T-helper 1 cell treated with Interleukin-12 subunit alpha and Interleukin-12 subunit beta and Interleukin-4 antibody, amounts not matched to agents 30 ng/mL and 1 ng/mL, for 36 hours (primary cell): Measurements from ENCODE around the gene POLQ. TPM values are rescaled to one million over a fixed set of nuclear protein-coding genes. Genes with fewer than 3 reads are reported as not detected.
"Not testable (repeated sequence)": the region's sequence is repeated elsewhere in the genome, so short reads cannot be mapped to it uniquely, and the experiment has no call there.

Source experiments
- intact Hi-C: fragments of 100-400 bp; cut with micrococcal nuclease; formaldehyde crosslinking; loops from one replicate; pipeline ENCODE4 v1.15.1; 2024
- total RNA-seq: library from RNA; stranded (reverse); gene quantifications from 2 replicates; pipeline ENCODE4 v1.2.3, GENCODE V29; 2022

The POLQ gene
- total RNA-seq = 24.6 and 27.1 TPM in 2 replicates

- intact Hi-C loops = loop anchor here (1.0 to 10.0 kb wide), 26 partner anchors 114 to 1943 kb away; partner anchors contain the start of genes DTX3L, EAF2, FAM162A and GOLGB1
Measured at GRCh38 chr3:121545574-121546455, at the start of gene POLQ. Gene POLQ (minus strand): TSS chr3:121545988. CDS start chr3:121545877, 111 bp downstream.

GRCh38 chr3:121594850-121595249 is 49.1 kb upstream of the POLQ start:
- intact Hi-C loops = no loop called here

GRCh38 chr3:121593806-121594205 is 48.0 kb upstream of the POLQ start:
- intact Hi-C loops = not testable (repeated sequence)

- intact Hi-C loops = no loop called here
Measured at GRCh38 chr3:121592856-121593702, 47.3 kb upstream of the POLQ start, which contains the start of gene FBXO40. Gene FBXO40 (plus strand): TSS chr3:121593379. CDS start chr3:121620576, 27,197 bp downstream.

- intact Hi-C loops = no loop called here
Measured at GRCh38 chr3:121584418-121584817, 38.6 kb upstream of the POLQ start.

GRCh38 chr3:121581691-121582090 is 35.9 kb upstream of the POLQ start:
- intact Hi-C loops = no loop called here

GRCh38 chr3:121574449-121574848 is 28.7 kb upstream of the POLQ start:
- intact Hi-C loops = no loop called here

- intact Hi-C loops = no loop called here
Measured at GRCh38 chr3:121567649-121568048, 21.9 kb upstream of the POLQ start, which contains the start of gene ARGFX. Gene ARGFX (plus strand): TSS chr3:121567949. CDS start chr3:121570714, 2,765 bp downstream.

GRCh38 chr3:121566773-121567172 is 21.0 kb upstream of the POLQ start:
- intact Hi-C loops = no loop called here

GRCh38 chr3:121562148-121562547 is 16.4 kb upstream of the POLQ start:
- intact Hi-C loops = no loop called here

GRCh38 chr3:121557426-121557934 is 11.7 kb upstream of the POLQ start:
- intact Hi-C loops = no loop called here

- intact Hi-C loops = no loop called here
Measured at GRCh38 chr3:121552797-121553196, 7.0 kb upstream of the POLQ start.

- intact Hi-C loops = no loop called here
Measured at GRCh38 chr3:121552379-121552778, 6.6 kb upstream of the POLQ start.

- intact Hi-C loops = loop anchor here (2.0 to 10.0 kb wide), 2 partner anchors 986 to 1200 kb away; partner anchors contain the start of gene LRRC58
Measured at GRCh38 chr3:121545049-121545573, 677 bp downstream of the POLQ start.

- intact Hi-C loops = loop anchor here (10.0 kb wide), 1 partner anchor 1198 kb away; the partner anchor contains the start of gene LRRC58
Measured at GRCh38 chr3:121542924-121543323, 2.9 kb downstream of the POLQ start.

- intact Hi-C loops = no loop called here
Measured at GRCh38 chr3:121531269-121531668, 14.5 kb downstream of the POLQ start.

GRCh38 chr3:121529308-121529707 is 16.5 kb downstream of the POLQ start:
- intact Hi-C loops = no loop called here

GRCh38 chr3:121520510-121520909 is 25.3 kb downstream of the POLQ start:
- intact Hi-C loops = no loop called here

- intact Hi-C loops = no loop called here
Measured at GRCh38 chr3:121517953-121518655, 27.7 kb downstream of the POLQ start.

GRCh38 chr3:121515862-121516261 is 29.9 kb downstream of the POLQ start:
- intact Hi-C loops = no loop called here
